HG02884 (cell line): Measurements from ENCODE around the gene C1QTNF7.

ENCODE experiments used
- ATAC-seq: cut with Tn5 transposase; IDR thresholded peaks from one replicate; pipeline ENCODE4 v1.9.1; 2021; ENCODE audit warnings: mild to moderate bottlenecking, moderate library complexity; ENCODE audit not compliant: unreplicated experiment

Gene C1QTNF7

GRCh38 chr4:15455290-15455689 is 27.5 kb downstream of the C1QTNF7 start:
- ATAC-seq = no peak

- ATAC-seq = peak; percentile 99
Observed at GRCh38 chr4:15457406-15458201, 29.8 kb downstream of the C1QTNF7 start.

DNA sequence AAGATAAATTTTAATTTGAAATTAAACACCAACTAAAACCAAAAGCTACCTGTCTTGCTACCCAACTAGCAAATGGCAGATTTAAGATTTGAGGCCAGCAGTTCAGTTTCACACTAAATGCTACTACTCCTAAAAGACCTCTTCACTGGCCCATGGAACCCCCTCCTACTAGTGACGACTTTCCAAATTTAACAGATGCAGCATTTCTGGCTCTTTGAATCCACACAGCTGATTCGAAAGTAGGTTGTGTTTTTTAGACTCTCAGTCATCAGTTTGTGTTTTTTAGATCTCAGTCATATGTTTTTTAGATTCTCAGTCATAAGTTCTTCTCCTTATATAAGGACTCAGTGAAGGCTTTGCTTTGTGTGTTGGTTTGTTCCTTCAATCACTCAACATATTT is 30.8 kb downstream of the C1QTNF7 start:
- ATAC-seq = no peak

GRCh38 chr4:15459706-15460105 is 31.9 kb downstream of the C1QTNF7 start:
- no peak for ATAC-seq

- no peak for ATAC-seq
Observed at GRCh38 chr4:15466596-15466995, 38.8 kb downstream of the C1QTNF7 start.

DNA sequence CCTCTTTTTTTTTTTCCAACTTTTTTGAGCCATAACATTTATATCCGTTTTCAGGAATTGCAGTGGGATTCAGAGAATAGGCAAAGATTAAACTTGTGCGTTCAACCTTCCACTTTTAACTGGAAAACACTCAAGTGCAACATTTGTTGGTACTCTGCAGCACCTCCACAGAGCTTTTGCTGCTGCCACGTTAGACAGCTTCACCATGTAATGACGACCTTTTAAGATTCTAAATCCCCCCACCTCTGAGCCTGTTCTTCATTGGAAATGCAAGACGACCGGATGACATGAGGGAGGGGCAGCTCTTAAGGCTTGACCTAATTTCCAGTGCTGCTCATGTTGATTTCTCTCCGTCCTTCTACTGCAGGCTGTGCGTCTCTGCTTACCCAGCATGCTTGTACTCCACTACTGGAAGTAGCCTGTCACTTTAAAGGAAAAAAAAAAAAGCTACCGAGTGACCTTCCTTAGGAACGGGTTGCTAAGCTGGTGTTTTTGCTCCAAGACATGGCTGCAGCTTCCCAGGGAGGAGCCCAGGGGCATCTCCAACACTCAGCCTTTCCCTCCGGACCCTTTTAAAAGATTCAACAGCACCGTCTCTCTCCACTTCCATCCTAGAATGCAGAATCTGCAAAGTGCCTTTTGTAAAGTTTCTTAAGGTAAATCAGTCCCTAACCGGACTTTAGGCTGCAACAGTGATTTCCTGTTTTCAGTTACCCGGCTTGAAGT is 41.7 kb downstream of the C1QTNF7 start, which contains the start of gene CC2D2A:
Gene CC2D2A (plus strand): TSS at position 481 of the 726 bp plus-strand sequence. CDS start 6,051 bp downstream, outside the sequence.
- no peak for ATAC-seq

DNA sequence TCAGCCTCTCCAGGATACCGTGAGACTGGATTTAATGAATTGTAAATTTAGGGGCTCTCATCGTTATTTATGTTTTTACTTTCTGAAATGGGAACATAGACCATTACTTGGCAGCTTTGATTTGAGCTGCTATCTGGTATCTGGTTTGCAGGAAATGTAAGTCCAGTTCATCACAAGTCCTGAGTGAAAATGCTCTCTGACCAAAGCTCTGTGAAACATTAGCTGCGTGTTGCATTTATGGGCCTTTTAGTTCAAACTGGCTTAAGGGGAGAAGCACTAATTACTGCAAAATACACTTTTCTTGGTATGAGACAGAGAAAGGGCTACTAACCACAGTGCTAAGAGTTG is 42.3 kb downstream of the C1QTNF7 start:
- no peak for ATAC-seq

DNA sequence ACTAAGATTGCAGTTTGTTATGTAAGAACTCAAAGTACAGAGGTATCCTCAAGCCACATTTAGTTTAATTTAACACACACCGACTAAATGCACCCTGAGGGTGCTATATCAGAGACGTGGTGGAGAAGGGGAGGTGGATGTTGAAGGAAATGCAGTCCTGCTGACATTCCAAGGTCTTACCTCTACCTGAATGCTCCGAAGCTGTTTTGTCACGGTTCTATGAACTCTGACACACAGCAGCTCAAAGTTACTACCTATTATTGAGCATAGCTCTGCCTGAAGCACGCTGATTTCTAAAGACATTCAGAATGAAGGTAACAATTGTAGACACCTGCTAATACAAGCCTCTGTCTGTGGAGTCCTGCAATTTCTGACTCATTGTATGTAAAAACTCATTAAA is 48.6 kb downstream of the C1QTNF7 start:
- ATAC-seq = no peak

GRCh38 chr4:15478724-15479088 is 50.9 kb downstream of the C1QTNF7 start:
- ATAC-seq = no peak

DNA sequence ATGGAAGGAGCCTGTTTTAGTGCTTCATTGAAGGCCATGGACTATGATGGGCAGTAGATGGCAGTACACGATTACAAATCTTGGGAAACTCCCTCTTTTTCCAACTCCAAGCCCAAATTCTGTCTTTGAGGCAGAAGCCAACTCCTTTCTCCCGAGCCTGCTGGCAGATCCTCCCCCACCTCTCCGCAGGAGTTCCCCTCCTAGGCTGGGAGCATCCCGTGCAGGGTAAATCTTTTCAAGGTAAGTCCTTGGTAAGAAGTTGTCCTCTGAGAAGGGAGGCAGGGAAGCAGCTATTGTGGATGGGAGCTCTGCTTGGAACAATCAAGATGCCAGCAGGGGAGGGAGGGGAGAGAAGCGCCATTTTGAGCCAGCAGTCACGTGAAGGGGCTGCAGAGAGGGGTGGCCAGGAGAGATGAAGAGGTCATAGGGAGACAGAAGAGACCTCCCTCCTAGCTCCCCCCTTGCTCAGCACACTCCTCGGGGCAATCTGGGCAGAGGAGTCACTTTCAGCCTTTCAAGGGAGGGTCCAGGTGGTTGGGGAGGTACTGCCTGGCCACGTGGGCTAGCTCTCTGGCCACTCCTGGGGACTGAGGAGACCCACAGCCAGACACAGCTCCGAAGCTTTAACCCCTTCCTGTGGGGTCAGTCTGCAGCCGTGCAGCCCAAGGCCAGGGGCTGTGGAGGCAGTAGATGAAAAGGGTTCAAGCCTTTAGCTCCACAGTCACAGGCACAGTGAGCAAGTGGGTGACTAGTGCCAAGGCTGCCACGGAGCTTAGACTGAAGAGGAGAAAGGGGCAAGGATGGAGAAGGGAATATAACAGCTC is 51.5 kb downstream of the C1QTNF7 start:
- ATAC-seq = no peak

- no peak for ATAC-seq
Observed at GRCh38 chr4:15479913-15480185, 52.0 kb downstream of the C1QTNF7 start.

- ATAC-seq = no peak
Observed at GRCh38 chr4:15481961-15482745, 54.3 kb downstream of the C1QTNF7 start.

- no peak for ATAC-seq
Observed at GRCh38 chr4:15482842-15483241, 55.0 kb downstream of the C1QTNF7 start.

DNA sequence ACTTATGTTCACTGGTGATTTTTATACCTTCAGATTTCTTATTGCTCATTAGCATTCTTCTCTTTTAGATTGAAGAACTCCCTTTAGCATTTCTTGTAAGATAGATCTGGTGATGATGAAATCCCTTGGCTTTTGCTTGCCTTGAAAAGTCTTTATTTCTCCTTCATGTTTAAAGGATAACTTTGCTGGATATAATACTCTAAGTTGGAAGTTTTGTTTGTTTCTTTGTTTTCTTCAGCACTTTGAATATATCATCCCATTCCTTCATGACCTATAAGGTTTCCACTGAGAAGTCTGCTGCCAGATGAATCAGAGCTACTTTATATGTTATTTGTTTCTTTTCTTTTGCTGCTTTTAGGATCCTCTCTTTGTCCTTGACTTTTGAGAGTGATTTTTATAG is 60.3 kb downstream of the C1QTNF7 start:
- no peak for ATAC-seq

DNA sequence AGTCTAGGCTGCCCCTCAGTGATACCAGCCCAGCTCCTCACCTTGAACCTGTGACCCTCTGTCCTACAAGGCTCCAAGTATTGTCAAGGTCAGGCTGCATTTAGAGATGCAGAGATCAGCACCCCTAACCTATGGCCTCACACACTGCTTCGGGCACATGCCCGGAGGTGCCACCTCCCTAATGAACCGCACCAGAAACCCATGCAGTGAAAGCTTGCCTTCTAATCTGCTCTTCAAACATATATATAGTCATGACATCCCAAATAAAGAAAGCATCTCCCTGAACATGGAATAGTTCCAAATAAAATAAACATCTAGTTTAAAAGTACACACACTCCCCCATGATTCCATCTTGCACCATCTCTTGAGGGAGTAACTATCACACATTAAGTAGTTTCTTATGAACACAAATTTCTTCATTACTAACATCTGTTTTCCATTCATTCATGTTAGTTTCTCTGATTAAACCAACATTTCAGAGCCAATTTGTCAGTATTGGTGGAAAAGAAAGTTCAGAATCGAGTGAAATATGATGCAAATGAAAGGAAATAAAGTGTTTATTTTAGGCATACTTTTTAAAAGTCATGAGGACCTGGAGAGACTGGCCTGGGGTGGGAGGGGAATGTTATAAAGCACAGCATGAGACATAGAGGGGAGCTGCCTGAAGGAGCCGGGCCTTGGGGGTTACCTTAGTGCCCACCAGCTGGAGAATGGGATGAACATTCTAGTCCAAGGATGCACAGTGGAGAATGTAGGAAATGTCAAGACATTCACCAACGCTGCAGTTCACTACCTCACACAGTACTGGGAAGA is 61.0 kb downstream of the C1QTNF7 start:
- no peak for ATAC-seq

- no peak for ATAC-seq
Observed at GRCh38 chr4:15489551-15489950, 61.7 kb downstream of the C1QTNF7 start.

DNA sequence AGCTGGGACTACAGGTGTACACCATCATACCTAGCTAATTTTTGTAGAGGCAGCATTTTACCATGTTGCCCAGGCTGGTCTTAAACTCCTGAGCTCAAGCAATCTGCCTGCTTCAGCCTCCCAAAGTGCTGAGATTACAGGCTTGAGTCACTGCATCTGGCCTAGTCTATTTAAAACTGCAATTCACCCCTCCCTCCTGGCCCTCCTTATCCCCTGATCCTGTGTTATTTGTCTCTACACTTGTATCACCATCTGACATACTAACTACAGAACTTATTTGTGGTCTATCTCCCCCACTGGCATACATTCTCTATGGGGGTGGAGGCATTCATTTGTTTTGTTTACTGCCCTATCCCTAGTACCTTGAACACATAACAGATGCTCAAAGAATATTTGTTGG is 65.6 kb downstream of the C1QTNF7 start:
- ATAC-seq = no peak

GRCh38 chr4:15495621-15496020 is 67.8 kb downstream of the C1QTNF7 start:
- ATAC-seq = no peak
